Embryonic facial prominence (tissue), 1 donor: ENCODE data around the gene ANKRD9.

Experiments used
- DNase-seq: peaks from one replicate; pipeline ENCODE4 v3.0.0-alpha.2; 2016; ENCODE audit errors: extremely low spot score

The ANKRD9 gene

GRCh38 chr14:102513899-102514772 is 4.6 kb upstream of the ANKRD9 start:
- DNase-seq, result no peak

- DNase-seq, result no peak
Measured at GRCh38 chr14:102512793-102513300, 3.3 kb upstream of the ANKRD9 start.

DNA sequence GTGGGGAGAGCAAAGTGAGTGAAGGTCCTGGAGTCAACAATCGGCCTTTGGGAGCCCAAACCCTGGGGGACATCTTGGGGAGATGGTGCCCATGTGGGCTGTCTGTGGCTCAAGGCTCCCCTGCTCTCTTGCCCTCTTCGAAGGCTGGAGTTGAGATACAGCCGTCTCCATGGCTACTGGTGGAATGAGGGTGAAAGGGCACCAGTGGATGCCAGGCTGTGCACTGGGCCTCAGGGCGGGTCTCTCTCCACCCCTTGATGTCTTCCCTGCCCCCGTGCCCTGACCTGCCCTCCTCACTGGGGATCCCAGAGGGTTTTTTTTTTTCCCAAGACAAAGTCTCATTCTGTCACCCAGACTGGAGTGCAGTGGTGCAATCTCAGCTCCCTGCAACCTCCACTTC is 2.0 kb upstream of the ANKRD9 start:
- no peak for DNase-seq

- DNase-seq, result no peak
Measured at GRCh38 chr14:102510616-102511520, 1.3 kb upstream of the ANKRD9 start.

DNA sequence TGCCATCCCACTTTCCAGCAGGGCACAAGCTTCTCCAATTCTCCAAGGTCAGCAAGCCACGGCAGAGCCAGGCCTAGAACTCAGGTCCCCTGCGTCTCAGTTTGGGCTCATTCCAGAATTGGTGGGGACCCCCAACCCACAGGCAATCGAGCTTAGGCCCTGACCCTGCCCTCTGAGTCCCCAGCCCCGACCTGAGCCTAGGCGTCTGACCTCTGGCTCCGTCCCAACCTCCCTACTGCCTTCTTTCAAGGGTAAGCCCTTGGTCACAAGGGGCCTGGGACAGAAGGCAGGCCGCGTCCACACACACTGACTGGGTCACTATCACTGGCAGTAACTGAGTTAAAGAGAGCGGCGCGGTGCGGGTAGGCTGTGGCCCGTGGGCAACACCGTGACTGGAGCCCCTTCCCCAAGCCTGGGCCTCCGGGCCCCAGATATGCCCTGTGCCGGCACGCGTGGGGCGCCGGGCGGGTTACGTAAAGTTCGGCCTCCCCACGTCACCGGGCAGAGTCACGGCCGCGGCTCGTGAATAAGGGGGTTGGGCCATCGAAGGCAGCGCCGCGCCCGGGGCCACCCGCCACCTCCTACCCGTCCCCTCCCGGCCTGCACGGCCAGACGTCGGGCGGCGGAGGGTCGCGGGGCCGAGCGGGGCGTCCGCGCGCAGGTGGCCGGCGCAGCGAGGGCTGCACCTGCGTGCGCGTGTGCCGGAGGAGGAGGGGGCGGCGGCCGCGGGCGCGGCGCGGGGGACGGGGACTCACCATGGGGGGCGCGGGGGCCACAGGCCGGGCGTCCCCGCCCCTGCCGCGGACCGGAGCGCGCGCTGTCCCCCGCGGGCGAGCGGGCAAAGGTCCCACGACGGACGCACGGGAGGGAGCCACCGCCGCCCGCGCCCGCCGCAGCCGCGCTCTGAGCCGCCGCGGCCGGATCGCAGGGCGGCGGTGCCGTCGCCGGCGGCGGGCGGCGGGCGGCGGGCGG is 516 bp downstream of the ANKRD9 start:
- no peak for DNase-seq

DNA sequence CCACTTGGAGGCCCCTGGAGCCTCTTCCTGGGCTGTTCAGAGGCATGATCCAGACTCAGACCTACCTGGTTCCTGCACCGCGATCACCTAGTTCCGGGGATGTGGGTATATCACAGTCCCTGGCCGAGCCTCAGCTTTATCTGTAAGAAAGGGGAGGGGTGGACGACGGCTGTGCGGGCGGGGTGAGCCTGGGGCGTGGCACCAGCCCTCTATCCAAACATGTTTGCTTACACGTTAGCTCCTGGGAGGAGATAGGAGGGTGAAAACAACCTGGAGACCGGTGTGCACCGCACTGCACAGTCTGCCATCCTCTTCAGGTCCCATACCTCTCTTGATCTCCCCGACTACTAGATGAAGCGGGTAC is 1.2 kb downstream of the ANKRD9 start:
- DNase-seq, result no peak

DNA sequence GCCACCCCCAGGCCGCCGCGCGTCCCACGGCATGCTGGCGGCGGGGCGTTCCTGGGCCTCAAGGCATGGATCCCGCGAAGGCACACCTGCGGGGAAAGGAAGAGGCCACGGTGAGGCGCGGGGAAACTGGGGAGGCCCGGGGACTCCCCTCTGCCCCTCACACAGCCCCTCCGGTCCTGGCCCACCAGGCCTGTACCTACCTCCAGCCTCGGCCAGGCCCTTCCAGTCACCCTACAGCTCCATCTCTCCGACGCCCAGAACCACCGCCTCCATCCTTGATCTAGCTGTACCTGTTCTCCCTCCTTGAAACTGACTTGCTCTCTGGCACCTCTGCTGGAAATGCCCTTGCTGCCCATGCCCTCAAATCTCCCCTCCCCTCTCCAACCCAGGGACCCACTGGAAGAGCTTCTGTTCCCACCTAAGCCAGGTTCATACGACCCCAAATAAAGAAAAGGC is 1.7 kb downstream of the ANKRD9 start:
- no peak for DNase-seq

DNA sequence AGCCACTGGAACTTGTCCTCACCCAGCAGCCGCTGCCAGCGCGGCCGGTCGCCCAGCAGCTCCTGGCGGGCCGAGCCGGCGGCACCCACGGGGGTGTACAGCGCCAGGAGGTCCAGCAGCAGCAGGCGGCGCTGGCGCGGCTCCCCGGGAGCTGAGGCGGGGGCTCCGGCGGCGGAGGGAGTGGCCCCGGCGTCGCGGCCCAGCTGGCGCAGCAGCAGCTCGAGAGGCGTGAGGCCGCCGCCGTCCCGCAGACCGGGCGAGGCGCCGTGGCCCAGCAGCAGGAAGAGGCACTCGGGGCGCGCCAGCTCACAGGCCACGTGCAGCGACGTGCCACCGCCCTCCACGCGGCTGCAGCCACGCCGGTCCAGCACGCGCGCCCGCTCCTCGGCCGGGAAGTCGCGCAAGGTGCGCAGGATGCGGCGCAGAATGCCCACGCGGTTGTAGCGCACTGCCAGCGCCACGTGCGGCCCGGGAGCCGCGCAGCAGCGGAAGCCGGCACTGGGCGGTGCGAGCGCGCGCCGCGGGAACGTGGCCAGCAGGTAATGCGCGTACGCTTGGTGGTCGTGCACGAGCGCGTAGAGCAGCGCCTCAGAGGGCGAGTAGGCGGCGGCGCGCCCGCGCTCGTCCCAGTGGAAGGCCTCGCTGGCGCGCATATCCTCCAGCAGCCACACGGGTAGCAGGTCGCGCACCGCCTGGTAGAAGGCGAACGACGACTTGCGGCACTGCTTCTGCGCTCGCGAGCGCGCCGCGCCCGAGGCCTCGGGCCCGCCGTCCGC is 2.3 kb downstream of the ANKRD9 start:
- DNase-seq, result no peak

DNA sequence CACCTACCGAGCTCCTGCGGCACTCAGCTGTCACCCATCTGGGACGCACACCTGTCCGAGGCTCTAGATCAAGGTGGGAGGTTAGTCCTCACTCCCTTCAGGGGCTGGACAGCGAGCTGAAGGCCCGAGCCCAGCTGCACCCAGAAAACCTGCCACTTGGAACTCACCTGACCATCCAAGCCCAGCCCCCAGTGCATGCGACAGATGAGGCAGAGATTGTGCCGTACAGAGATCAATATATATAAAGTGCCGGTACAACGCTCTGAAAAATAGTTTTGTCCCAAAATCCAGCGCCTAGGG is 3.0 kb downstream of the ANKRD9 start:
- no peak for DNase-seq

DNA sequence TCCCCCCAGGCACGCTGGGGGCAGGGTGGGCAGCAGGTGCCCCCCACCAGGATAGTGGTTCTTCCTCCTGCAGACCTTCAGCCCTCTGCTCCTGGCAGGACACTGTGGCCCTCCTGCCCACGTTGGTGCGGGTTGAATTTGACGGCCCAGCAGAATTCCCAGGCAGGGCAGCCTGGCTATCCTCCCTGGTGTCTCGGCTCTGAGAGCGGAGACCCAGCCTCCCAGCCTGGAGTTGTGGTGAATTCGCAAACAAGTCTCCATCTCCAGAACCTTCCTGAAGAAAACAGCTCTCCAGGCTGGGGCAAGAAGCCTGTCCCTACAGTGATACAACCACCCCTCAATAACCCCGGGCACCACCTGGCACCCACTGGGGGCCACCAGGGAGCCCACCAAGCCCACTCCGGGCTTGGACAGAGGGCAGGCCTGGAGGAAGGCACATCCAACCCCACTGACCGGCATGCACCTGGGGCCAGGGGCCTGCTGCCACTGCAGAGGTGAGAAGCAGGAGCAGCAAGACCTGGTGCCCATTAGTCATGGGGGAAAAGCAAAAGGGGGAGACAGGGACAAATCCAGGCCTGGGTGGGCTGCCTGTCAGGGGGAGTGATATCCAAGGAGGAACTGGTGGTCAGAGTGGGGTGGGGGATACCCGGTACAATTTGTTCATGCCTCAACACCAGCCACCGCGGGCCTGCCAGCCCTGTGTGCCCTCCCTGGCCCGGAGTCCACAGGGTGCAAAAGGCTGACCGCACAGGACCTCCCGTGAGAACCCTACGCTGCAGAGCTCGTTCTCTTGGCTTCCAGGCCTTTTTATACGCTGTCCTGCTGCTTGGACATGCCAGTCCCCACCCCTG is 3.6 kb downstream of the ANKRD9 start:
- DNase-seq, result no peak

- DNase-seq, result no peak
Measured at GRCh38 chr14:102505000-102505619, 4.5 kb downstream of the ANKRD9 start.

GRCh38 chr14:102504328-102504999 is 5.1 kb downstream of the ANKRD9 start:
- DNase-seq, result no peak

- no peak for DNase-seq
Measured at GRCh38 chr14:102503641-102504327, 5.8 kb downstream of the ANKRD9 start.

- no peak for DNase-seq
Measured at GRCh38 chr14:102502571-102502970, 7.0 kb downstream of the ANKRD9 start.

GRCh38 chr14:102501751-102502315 is 7.7 kb downstream of the ANKRD9 start:
- DNase-seq, result no peak

DNA sequence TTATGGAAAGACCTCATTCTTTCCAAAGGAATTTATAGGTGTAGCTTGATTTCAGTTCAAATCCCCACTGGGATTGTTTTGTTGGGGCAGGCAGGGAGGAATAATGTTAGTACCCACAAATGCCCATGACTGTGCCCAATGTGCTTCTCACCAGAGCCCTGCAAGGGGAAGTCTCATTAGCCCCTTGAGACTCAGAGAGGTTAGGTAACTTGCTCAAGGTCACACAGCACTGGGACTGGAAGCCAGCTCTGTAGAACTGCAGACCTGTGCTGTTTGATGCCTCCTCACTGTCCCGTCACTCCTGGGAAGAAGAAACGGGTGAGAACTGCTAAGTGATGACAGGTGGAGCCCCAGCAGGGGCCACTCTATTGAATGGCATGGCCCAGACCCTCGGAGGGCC is 8.9 kb downstream of the ANKRD9 start:
- no peak for DNase-seq

DNA sequence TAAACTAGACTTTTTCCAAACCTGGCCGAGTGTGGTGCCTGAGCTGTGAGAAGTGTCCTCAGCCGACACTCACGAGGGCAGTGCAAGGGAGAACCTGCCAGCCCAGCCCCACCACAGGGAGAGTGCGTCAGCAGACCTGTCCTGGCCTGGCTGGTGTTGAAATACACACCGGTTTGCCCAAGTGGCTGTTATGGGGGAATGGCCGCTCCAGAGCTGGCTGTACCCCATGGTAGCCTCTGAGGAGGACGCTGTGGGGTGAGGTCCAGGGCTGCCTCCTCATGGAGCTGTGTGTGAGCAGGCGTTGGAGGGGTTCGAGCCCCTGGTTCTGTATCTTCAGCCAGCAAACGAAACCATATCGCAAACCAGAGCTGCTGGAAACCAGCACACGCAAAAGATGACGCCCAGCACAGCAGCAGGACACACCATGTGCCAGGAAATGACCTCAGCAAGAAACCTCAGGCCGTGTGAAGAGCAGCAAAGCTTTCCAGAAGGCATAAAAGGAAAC is 9.4 kb downstream of the ANKRD9 start:
- no peak for DNase-seq
